Naive thymus-derived CD4-positive, alpha-beta T cell (primary cell): ENCODE results near the gene TMEM38A. TPM values are rescaled to one million over a fixed set of nuclear protein-coding genes. Genes with fewer than 3 reads are reported as not detected.

Experiments used
- ATAC-seq: fragments of 150-1000 bp; cut with Tn5 transposase; 2 replicates; pipeline ENCODE4 v1.10.0; 2021; ENCODE audit warnings: mild to moderate bottlenecking, moderate library complexity
- CTCF ChIA-PET: fragments of 350-600 bp; sonication (Branson Sonifier 250); formaldehyde crosslinking; loops from one replicate; lab custom pipeline; 2021; ENCODE audit warnings: antibody characterized with exemption; lab: Charles Lee
- POLR2A ChIA-PET: fragments of 350-600 bp; sonication (Branson Sonifier 250); formaldehyde crosslinking; loops from one replicate; lab custom pipeline; 2021; ENCODE audit warnings: antibody characterized with exemption, inconsistent platforms; lab: Charles Lee
- DNase-seq, 9 donors: peaks; one replicate each; pipeline versions ENCODE4 v3.0.0 to v3.0.0-alpha.2; 2020 to 2022; ENCODE audit warnings: mixed read lengths in 1 of 9
- H3K27ac ChIP-seq: one replicate; pipeline ENCODE4 v1.7.0; 2013; ENCODE audit warnings: mild to moderate bottlenecking, low read depth, low read length, moderate library complexity
- H3K27me3 ChIP-seq, 2 donors: one replicate each; pipeline ENCODE4 v1.7.0; 2013; ENCODE audit warnings: low read length in 2 of 2, mild to moderate bottlenecking in 2 of 2, moderate library complexity in 2 of 2; ENCODE audit not compliant: control insufficient read depth in 2 of 2, insufficient read depth in 2 of 2
- H3K36me3 ChIP-seq, 3 experiments: 1 replicate in 2 of 3; 2 replicates in 1 of 3; pipeline ENCODE4 v1.7.0; 2013; ENCODE audit warnings: low read length in 3 of 3, mild to moderate bottlenecking in 3 of 3, moderate library complexity in 1 of 3; ENCODE audit not compliant: insufficient read depth in 3 of 3, control insufficient read depth in 2 of 3
- H3K4me1 ChIP-seq, 2 donors: one replicate each; pipeline ENCODE4 v1.7.0; 2013; ENCODE audit warnings: low read length in 2 of 2, mild to moderate bottlenecking in 2 of 2, moderate library complexity in 1 of 2; ENCODE audit not compliant: control insufficient read depth in 2 of 2, insufficient read depth in 2 of 2
- H3K4me3 ChIP-seq: 2 replicates; pipeline ENCODE4 v1.7.0; 2013; ENCODE audit warnings: mild to moderate bottlenecking, low read length
- H3K9me3 ChIP-seq, 3 experiments: 1 replicate in 2 of 3; 2 replicates in 1 of 3; pipeline ENCODE4 v1.7.0; 2013; ENCODE audit warnings: low read length in 3 of 3; ENCODE audit not compliant: control insufficient read depth in 2 of 3
- H3K27ac Mint-ChIP-seq, 9 donors: one replicate each; pipeline ENCODE4 v1.8.0; 2020 to 2022; ENCODE audit warnings: mixed read lengths in 9 of 9, mild to moderate bottlenecking in 8 of 9, moderate library complexity in 5 of 9, inconsistent platforms in 2 of 9
- H3K27me3 Mint-ChIP-seq, 5 donors: one replicate each; pipeline ENCODE4 v1.8.0; 2021 to 2022; ENCODE audit warnings: mixed read lengths in 5 of 5, mild to moderate bottlenecking in 1 of 5
- H3K36me3 Mint-ChIP-seq, 5 donors: one replicate each; pipeline ENCODE4 v1.8.0; 2020 to 2022; ENCODE audit warnings: mixed read lengths in 5 of 5, mild to moderate bottlenecking in 3 of 5, inconsistent platforms in 1 of 5
- H3K4me1 Mint-ChIP-seq, 7 donors: one replicate each; pipeline ENCODE4 v1.8.0; 2020 to 2022; ENCODE audit warnings: mixed read lengths in 7 of 7, mild to moderate bottlenecking in 3 of 7, inconsistent platforms in 1 of 7
- H3K4me3 Mint-ChIP-seq, 10 donors: one replicate each; pipeline ENCODE4 v1.8.0; 2020 to 2022; ENCODE audit warnings: mild to moderate bottlenecking in 10 of 10, mixed read lengths in 10 of 10, moderate library complexity in 6 of 10, inconsistent platforms in 2 of 10
- H3K9me3 Mint-ChIP-seq, 11 donors: one replicate each; pipeline ENCODE4 v1.8.0; 2020 to 2022; ENCODE audit warnings: mixed read lengths in 11 of 11, mild to moderate bottlenecking in 4 of 11, inconsistent platforms in 1 of 11, moderate library complexity in 1 of 11
- intact Hi-C, 2 donors: fragments of 100-400 bp; cut with micrococcal nuclease; formaldehyde crosslinking; loops; one replicate each; pipeline ENCODE4 v1.15.1; 2023
- polyA plus RNA-seq, 2 donors: library from polyadenylated mRNA; unstranded; fragments of 300-500 nt; fragmentation: Illumina TruSeq; gene quantifications; one replicate each; pipeline ENCODE4 v1.2.3, GENCODE V29; 2021
- total RNA-seq, 6 experiments: library from RNA in 5 of 6; stranded (reverse) in 5 of 6; gene quantifications; 1 replicate in 5 of 6; 2 replicates in 1 of 6; pipeline ENCODE4 v1.2.3 and lab custom pipeline; 2021 to 2026

Gene TMEM38A
- total and polyA plus RNA-seq, 7 experiments from 2014 or later = 0.27 to 1.4 (median 0.57) TPM

DNA sequence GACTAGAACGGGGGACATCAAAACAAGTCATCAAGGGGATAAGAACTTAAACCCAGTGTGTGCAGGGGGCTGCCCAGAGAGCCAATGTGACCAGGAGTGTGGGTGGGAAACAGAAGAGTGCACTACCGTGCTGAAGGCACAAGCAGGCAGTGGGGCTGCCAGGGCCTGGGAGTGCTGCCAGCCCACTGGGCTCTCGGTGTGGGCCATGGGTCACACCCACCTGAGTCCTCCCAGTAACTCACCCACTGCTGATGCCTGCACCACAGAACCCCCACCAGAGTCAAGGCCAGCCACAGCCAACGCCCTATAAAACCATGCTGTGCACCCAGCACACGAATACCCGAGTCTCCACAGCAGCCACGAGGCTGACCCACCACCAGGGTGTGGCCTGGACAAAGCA, 41.5 kb upstream of the TMEM38A start:
- no peak for DNase-seq
- H3K4me1 ChIP-seq = peaks cover 12 to 21% of the 10 kb centered on the region in 2 donors
- H3K4me1 Mint-ChIP-seq = peaks cover 56 to 94% (median 80%) of the 10 kb centered on the region in 7 donors
- CTCF ChIA-PET = no interaction called here
- peak overlapping the region in 1 of 9 donors; percentile 51 for H3K27ac Mint-ChIP-seq
- H3K27me3 ChIP-seq = no peaks in the 10 kb centered on the region
- H3K27me3 Mint-ChIP-seq = no peaks in the 10 kb centered on the region
- intact Hi-C loops = no loop called here
- peaks cover 0 to 2% (median 0%) of the 10 kb centered on the region in 5 donors for H3K36me3 Mint-ChIP-seq
- ATAC-seq = no peak
- no peaks in the 10 kb centered on the region for H3K9me3 ChIP-seq
- POLR2A ChIA-PET = interaction anchor here (0.5 kb wide), 1 partner anchor 40 kb away, joined by 4 read pairs; the partner anchor contains the start of gene SMIM7
- peaks cover 0 to 3% (median 0%) of the 10 kb centered on the region in 3 experiments for H3K36me3 ChIP-seq
- no peak overlapping the region for H3K4me3 Mint-ChIP-seq
- H3K9me3 Mint-ChIP-seq = no peaks in the 10 kb centered on the region
- no peak overlapping the region for H3K4me3 ChIP-seq
- H3K27ac ChIP-seq = no peak overlapping the region

DNA sequence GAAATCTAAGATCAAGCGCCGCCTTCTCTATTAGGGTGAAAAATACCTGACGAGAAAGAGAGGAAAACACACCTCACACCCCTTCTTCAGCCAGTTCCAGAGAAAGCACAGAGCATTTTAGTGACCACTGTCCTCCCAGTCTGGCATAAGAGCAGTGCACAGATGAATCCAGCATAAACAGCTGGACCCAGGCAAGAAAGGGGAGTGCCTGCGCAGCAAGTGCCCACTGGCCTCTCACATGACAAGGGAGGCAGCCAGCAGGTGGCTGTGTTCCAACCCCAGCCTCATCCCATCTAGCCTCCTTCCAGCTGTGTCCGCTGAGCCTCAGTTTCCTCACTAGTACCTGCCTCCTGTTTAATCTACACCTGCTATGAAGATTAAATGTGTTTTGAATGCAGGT, 40.9 kb upstream of the TMEM38A start:
- CTCF ChIA-PET = no interaction called here
- peak overlapping the region in 1 of 9 donors; percentile 51 for H3K27ac Mint-ChIP-seq

DNA sequence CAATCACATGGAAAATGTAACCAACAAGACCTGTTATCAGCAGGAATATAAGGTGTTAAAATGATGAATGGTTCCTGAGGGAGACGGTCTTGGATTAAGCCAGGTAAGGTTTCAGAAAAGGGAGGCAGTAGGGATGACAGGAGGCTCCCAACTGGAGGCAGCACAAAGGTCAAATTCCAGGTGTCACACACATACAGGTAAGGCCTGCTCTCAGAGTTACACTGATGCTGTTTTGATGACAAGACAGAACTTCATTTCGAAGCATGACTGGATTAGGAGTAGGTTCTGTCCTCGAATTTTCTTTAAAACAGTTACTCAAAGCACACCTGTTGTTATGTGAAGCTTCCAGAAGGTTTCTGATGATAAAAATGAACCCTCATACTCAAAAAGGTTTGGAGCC, 40.4 kb upstream of the TMEM38A start:
- Histone ChIP-seq H3K27ac (no peak overlapping the region), H3K4me1 (peaks cover 11 to 21% of the 10 kb centered on the region in 2 donors)

More for the DNA sequence above, 40.9 kb upstream of the TMEM38A start:
- no peak overlapping the region for H3K27ac ChIP-seq
- POLR2A ChIA-PET = interaction anchor here (0.5 kb wide), 1 partner anchor 40 kb away, joined by 4 read pairs; the partner anchor contains the start of gene SMIM7
- no peaks in the 10 kb centered on the region for H3K9me3 ChIP-seq
- Mint-ChIP-seq H3K4me1 (peaks cover 52 to 94% (median 80%) of the 10 kb centered on the region in 7 donors), H3K27me3 (no peaks in the 10 kb centered on the region), H3K4me3 (no peak overlapping the region), H3K36me3 (peaks cover 0 to 2% (median 0%) of the 10 kb centered on the region in 5 donors), H3K9me3 (no peaks in the 10 kb centered on the region)
- H3K27me3 ChIP-seq = no peaks in the 10 kb centered on the region
- ATAC-seq (no peak), DNase-seq (no peak)
- H3K4me3 ChIP-seq = no peak overlapping the region
- intact Hi-C loops = no loop called here
- H3K36me3 ChIP-seq = peaks cover 0 to 7% (median 0%) of the 10 kb centered on the region in 3 experiments
- H3K4me1 ChIP-seq = peaks cover 11 to 21% of the 10 kb centered on the region in 2 donors

DNA sequence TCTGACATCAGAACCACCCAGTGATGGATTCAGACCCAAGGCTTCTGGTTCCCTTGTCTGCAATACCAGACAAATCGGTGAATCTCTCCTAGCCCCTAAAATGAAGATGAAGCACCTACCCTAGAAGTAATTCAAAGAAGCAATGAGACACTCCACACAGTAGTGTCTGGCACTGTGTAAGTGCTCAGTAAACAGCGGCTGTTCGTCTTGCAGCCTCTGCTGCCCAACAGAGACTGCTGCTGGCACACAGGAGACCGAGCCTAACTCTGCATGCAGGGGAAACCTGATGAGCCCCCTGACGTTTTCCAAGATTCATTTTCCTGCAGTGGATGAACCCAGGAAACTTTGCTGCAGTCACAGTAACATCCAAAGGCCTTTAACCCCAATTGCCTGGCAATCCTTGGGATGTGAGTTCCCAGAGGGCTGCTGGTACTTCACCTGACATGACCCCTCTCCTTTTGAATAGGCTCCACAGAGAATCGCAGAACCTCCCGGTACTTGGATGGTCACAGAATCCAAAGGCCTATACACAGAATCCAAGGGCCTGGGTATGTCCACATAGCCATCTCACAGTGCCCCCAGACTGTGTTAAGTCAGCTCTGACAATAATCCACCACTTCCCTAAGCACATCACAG, 39.7 kb upstream of the TMEM38A start:
- peaks cover 53 to 94% (median 80%) of the 10 kb centered on the region in 7 donors for H3K4me1 Mint-ChIP-seq
- no peak overlapping the region for H3K4me3 Mint-ChIP-seq
- Histone ChIP-seq H3K27ac (no peak overlapping the region), H3K4me1 (peaks cover 12 to 18% of the 10 kb centered on the region in 2 donors), H3K36me3 (peaks cover 0 to 16% (median 0%) of the 10 kb centered on the region in 3 experiments), H3K4me3 (no peak overlapping the region), H3K27me3 (no peaks in the 10 kb centered on the region), H3K9me3 (no peaks in the 10 kb centered on the region)
- H3K27me3 Mint-ChIP-seq = no peaks in the 10 kb centered on the region
- no peaks in the 10 kb centered on the region for H3K9me3 Mint-ChIP-seq
- peak overlapping the region in 1 of 9 donors; percentile 38 for H3K27ac Mint-ChIP-seq
- CTCF ChIA-PET = no interaction called here
- POLR2A ChIA-PET = no interaction called here
- DNase-seq (no peak), ATAC-seq (no peak)
- H3K36me3 Mint-ChIP-seq = peaks cover 0 to 9% (median 5%) of the 10 kb centered on the region in 5 donors
- intact Hi-C loops = no loop called here

More for the DNA sequence above, 40.4 kb upstream of the TMEM38A start:
- H3K27ac Mint-ChIP-seq = peak overlapping the region in 2 of 9 donors; percentile 47 to 51
- DNase-seq (no peak), ATAC-seq (no peak)
- H3K9me3 ChIP-seq = no peaks in the 10 kb centered on the region
- intact Hi-C loops = no loop called here
- ChIA-PET CTCF (no interaction called here), POLR2A (no interaction called here)
- H3K36me3 Mint-ChIP-seq = peaks cover 0 to 5% (median 2%) of the 10 kb centered on the region in 5 donors
- no peaks in the 10 kb centered on the region for H3K9me3 Mint-ChIP-seq
- H3K4me1 Mint-ChIP-seq = peaks cover 53 to 94% (median 80%) of the 10 kb centered on the region in 7 donors
- no peaks in the 10 kb centered on the region for H3K27me3 ChIP-seq
- H3K4me3 ChIP-seq = no peak overlapping the region
- peaks cover 0 to 11% (median 0%) of the 10 kb centered on the region in 3 experiments for H3K36me3 ChIP-seq
- H3K27me3 Mint-ChIP-seq = no peaks in the 10 kb centered on the region
- H3K4me3 Mint-ChIP-seq = no peak overlapping the region

DNA sequence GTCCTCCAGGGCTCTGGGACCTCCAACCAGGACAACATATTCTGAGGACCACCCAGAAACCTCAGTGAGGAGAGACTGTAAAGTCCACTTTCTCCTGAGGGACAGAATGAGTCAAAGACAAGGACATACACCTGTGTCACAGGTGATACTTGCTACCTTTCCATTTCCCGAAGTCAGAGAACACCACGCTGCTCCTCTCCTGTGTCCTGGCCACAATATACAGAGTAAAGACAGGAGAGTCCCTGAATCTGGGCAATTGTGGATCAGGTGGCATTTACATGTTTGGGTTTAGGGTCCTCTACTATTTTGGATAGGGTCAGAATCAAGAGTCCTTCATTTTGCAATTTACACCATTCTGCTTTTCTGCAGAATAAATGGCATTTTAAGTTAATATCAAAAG, 37.9 kb upstream of the TMEM38A start:
- no peak for DNase-seq
- Histone ChIP-seq H3K36me3 (peaks cover 0 to 20% (median 0%) of the 10 kb centered on the region in 3 experiments), H3K4me3 (no peak overlapping the region), H3K27ac (no peak overlapping the region), H3K27me3 (no peaks in the 10 kb centered on the region), H3K4me1 (peaks cover 12 to 14% of the 10 kb centered on the region in 2 donors), H3K9me3 (no peaks in the 10 kb centered on the region)
- H3K4me1 Mint-ChIP-seq = peaks cover 48 to 86% (median 71%) of the 10 kb centered on the region in 7 donors
- H3K9me3 Mint-ChIP-seq = no peaks in the 10 kb centered on the region
- no peaks in the 10 kb centered on the region for H3K27me3 Mint-ChIP-seq
- peaks cover 0 to 9% (median 5%) of the 10 kb centered on the region in 5 donors for H3K36me3 Mint-ChIP-seq
- no peak overlapping the region for H3K27ac Mint-ChIP-seq
- ChIA-PET CTCF (no interaction called here), POLR2A (no interaction called here)
- H3K4me3 Mint-ChIP-seq = no peak overlapping the region
- ATAC-seq = no peak
- intact Hi-C loops = no loop called here

DNA sequence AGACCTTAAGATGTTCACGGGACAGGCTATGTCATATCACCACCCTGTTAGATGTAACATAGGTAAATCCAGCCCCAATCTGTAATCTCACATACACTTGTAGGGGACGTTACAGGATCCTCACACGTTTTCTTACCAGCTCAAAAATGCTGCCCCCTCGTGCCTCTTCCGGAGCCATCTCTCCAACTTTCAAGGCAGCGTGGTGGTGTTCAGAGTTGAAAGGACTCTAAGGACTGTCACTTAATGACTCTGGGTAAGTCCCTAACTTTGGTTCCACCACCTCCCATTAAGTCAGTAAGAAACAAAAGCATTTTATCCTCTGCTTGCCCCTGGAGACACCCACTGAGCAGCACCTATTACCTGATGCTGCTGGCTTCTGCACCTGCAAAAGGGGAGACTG, 37.4 kb upstream of the TMEM38A start:
- H3K4me1 Mint-ChIP-seq = peaks cover 43 to 81% (median 67%) of the 10 kb centered on the region in 7 donors
- peak overlapping the region in 2 of 9 donors; percentile 49 to 70 for H3K27ac Mint-ChIP-seq
- Histone ChIP-seq H3K27me3 (no peaks in the 10 kb centered on the region), H3K9me3 (no peaks in the 10 kb centered on the region), H3K36me3 (peaks cover 0 to 23% (median 0%) of the 10 kb centered on the region in 3 experiments), H3K4me1 (peaks cover 12% of the 10 kb centered on the region in 2 donors), H3K4me3 (no peak overlapping the region), H3K27ac (no peak overlapping the region)
- CTCF ChIA-PET = no interaction called here
- DNase-seq (no peak), ATAC-seq (no peak)
- intact Hi-C loops = no loop called here
- POLR2A ChIA-PET = no interaction called here
- H3K9me3 Mint-ChIP-seq = no peaks in the 10 kb centered on the region
- H3K4me3 Mint-ChIP-seq = no peak overlapping the region
- peaks cover 0 to 1% (median 0%) of the 10 kb centered on the region in 5 donors for H3K27me3 Mint-ChIP-seq
- peaks cover 0 to 9% (median 5%) of the 10 kb centered on the region in 5 donors for H3K36me3 Mint-ChIP-seq
